T-helper 2 cell treated with Interferon-gamma antibody and Interleukin-4, amounts not matched to agents 100 ng/mL and 5 ng/mL, for 36 hours (primary cell): Measurements from ENCODE around the gene MICOS13. TPM values are rescaled to one million over a fixed set of nuclear protein-coding genes. Genes with fewer than 3 reads are reported as not detected.

Experiments used
- intact Hi-C: fragments of 100-400 bp; cut with micrococcal nuclease; formaldehyde crosslinking; loops from one replicate; pipeline ENCODE4 v1.15.1; 2023
- total RNA-seq: library from RNA; stranded (reverse); gene quantifications from 2 replicates; pipeline ENCODE4 v1.2.3, GENCODE V29; 2022

Gene MICOS13
- total RNA-seq, 1 donor from 2014 or later, result 45.4 TPM

DNA sequence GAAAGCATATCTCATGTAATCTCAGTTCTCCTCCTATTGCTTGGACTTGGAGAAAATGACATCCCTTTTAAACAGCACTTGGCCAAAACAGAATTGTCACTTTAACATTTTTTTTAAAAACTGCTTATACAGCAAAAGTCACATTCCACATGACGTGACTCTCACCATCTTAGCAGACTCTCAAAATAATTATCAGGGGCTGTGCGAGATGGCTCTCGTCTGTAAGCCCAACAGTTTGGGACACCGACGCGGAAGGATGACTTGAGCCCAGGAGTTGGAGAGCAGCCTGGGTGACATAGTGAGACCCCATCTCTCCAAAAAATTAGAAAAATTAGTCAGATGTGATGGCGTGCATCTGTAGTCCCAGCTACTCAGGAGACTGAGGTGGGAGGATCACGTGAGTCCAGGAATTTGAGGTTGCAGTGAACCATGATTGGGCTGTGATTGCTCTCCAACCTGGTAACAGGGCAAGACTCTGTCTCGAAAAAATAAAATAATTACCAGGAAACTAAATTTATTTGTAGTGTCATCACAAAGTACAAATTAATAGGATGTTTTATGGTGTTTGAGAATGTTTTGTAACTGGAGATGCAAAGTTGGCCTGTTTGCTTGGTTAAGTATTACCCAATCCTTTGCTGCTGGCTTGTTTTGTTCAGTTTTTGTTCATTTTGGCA lies 48.6 kb downstream of the MICOS13 start:
- intact Hi-C loops, result no loop called here

DNA sequence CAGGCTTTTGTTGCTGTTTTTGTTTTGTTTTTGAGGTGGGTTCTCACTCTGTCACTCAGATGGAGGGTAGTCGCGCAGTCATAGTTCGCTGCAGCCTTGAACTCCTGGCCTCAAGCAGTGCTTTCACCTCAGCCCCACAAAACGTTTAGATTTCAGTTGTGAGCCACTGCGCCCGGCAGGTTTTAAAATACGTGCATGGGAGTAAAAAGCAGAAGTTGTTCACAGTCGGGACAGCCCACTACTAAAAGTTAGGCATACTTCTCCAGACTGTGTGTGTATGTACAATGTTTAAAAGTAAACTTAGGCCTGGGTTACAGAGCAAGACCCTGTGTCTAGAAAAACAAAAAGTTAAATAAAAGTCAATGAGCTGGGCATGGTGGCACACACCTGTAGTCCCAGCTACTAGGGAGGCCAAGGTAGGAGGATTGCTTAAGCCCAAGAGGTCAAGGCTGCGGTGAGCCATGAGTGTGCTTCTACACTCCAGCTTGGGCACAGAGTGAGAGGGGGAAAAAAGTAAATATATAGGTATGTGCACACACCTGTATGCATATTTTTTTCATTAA lies 51.3 kb downstream of the MICOS13 start:
- intact Hi-C loops, result loop anchor here (10.0 kb wide), 1 partner anchor 276 kb away; the partner anchor contains the start of genes NDUFA11 and VMAC

DNA sequence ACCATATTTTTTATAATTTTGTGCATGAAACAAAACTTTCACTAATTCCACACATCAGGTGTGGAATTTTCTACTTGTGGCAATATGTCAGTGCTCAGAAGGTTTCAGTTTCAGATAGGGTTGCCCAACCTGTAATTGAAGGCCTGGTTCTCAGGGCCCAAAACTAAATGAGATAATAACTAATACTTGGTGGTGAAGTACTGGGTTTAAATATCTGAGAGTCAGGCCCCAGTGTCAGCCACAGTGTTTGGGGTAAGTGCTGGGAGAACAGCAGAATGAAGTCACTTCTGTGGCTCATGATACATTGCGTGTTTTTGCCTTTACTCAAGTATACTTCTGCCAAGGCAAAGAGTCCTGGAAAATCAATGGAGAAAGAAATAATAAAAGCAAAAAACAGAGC lies 51.9 kb downstream of the MICOS13 start:
- intact Hi-C loops, result loop anchor here (10.0 kb wide), 1 partner anchor 276 kb away; the partner anchor contains the start of genes NDUFA11 and VMAC

Other genes starting within 250 kb of the MICOS13 start
- not detected in 2 replicates for gene ZNRF4, start 225.1 kb downstream of the MICOS13 start, total RNA-seq
- gene TINCR, start 112.6 kb downstream of the MICOS13 start, total RNA-seq, result 0.23 and 0.39 TPM in 2 replicates
- 105 and 108 TPM in 2 replicates for gene SAFB2, start 57.7 kb downstream of the MICOS13 start, total RNA-seq
- 128 TPM in 2 replicates for gene SAFB, start 57.4 kb downstream of the MICOS13 start, total RNA-seq
- 1.1 and 1.5 TPM in 2 replicates for gene HSD11B1L, start 511 bp upstream of the MICOS13 start, total RNA-seq
- 841 and 846 TPM in 2 replicates for gene RPL36, start 9.8 kb upstream of the MICOS13 start, total RNA-seq
- gene LONP1, start 39.6 kb upstream of the MICOS13 start, total RNA-seq, result 80.4 and 82.7 TPM in 2 replicates
- gene CATSPERD, start 40.1 kb upstream of the MICOS13 start, total RNA-seq, result not detected in 2 replicates
- gene PRR22, start 104.2 kb upstream of the MICOS13 start, total RNA-seq, result 4.5 TPM in 2 replicates
- gene DUS3L, start 110.6 kb upstream of the MICOS13 start, total RNA-seq, result 54.6 and 56.1 TPM in 2 replicates
- 0.25 and 0.50 TPM in 2 replicates for gene NRTN, start 124.6 kb upstream of the MICOS13 start, total RNA-seq
- gene FUT6, start 159.2 kb upstream of the MICOS13 start, total RNA-seq, result not detected in 2 replicates
- not detected in 2 replicates for gene FUT3, start 170.9 kb upstream of the MICOS13 start, total RNA-seq
- gene FUT5, start 190.0 kb upstream of the MICOS13 start, total RNA-seq, result not detected in 2 replicates
- gene NDUFA11, start 223.3 kb upstream of the MICOS13 start, total RNA-seq, result 237 and 250 TPM in 2 replicates
- gene VMAC, start 224.4 kb upstream of the MICOS13 start, total RNA-seq, result 7.7 and 8.0 TPM in 2 replicates
- gene CAPS, start 233.7 kb upstream of the MICOS13 start, total RNA-seq, result 10.6 and 12.9 TPM in 2 replicates